AG20443 (cell line): ENCODE results near the gene MLPH.

ENCODE experiments used
- DNase-seq: peaks from one replicate; pipeline ENCODE4 v3.0.0; 2012; ENCODE audit warnings: low spot score, mixed read lengths

Gene MLPH

GRCh38 chr2:237498341-237498740 lies 11.3 kb downstream of the MLPH start:
- peak; percentile 63 for DNase-seq

- DNase-seq = peak; percentile 93
These were observed 13.8 kb downstream of the MLPH start for GRCh38 chr2:237500681-237501424.

- DNase-seq = no peak
These were observed 15.0 kb downstream of the MLPH start for GRCh38 chr2:237501892-237502513.

- DNase-seq = no peak
These were observed 16.1 kb downstream of the MLPH start for GRCh38 chr2:237503201-237503600.

GRCh38 chr2:237505188-237505939 lies 18.3 kb downstream of the MLPH start:
- no peak for DNase-seq

GRCh38 chr2:237507512-237507911 lies 20.5 kb downstream of the MLPH start:
- no peak for DNase-seq

- no peak for DNase-seq
These were observed 21.3 kb downstream of the MLPH start for GRCh38 chr2:237508361-237508760.

- DNase-seq = no peak
These were observed 22.1 kb downstream of the MLPH start for GRCh38 chr2:237509151-237509550.

- no peak for DNase-seq
These were observed 22.9 kb downstream of the MLPH start for GRCh38 chr2:237509905-237510304.

GRCh38 chr2:237510502-237511217 lies 23.6 kb downstream of the MLPH start:
- DNase-seq = no peak

GRCh38 chr2:237511433-237511832 lies 24.4 kb downstream of the MLPH start:
- DNase-seq = peak; percentile 31

GRCh38 chr2:237511885-237512405 lies 24.9 kb downstream of the MLPH start:
- DNase-seq = no peak

- peak; percentile 94 for DNase-seq
These were observed 25.9 kb downstream of the MLPH start for GRCh38 chr2:237512774-237513466.

- no peak for DNase-seq
These were observed 26.6 kb downstream of the MLPH start for GRCh38 chr2:237513693-237514092.

GRCh38 chr2:237514474-237515130 lies 27.6 kb downstream of the MLPH start:
- DNase-seq = no peak

GRCh38 chr2:237515166-237515565 lies 28.1 kb downstream of the MLPH start:
- DNase-seq = no peak

- no peak for DNase-seq
These were observed 28.7 kb downstream of the MLPH start for GRCh38 chr2:237515621-237516275.

- no peak for DNase-seq
These were observed 30.1 kb downstream of the MLPH start for GRCh38 chr2:237517163-237517562.

GRCh38 chr2:237517990-237518389 lies 30.9 kb downstream of the MLPH start:
- DNase-seq = no peak

- no peak for DNase-seq
These were observed 32.6 kb downstream of the MLPH start for GRCh38 chr2:237519506-237520245.
